H9 (cell line): ENCODE measurements around the gene PIK3C3. TPM values are rescaled to one million over a fixed set of nuclear protein-coding genes. Genes with fewer than 3 reads are reported as not detected.
"Not testable (repeated sequence)": the region's sequence is repeated elsewhere in the genome, so short reads cannot be mapped to it uniquely, and the experiment has no call there.

ENCODE experiments used
- DNase-seq: peaks from one replicate; pipeline ENCODE4 v3.0.0-alpha.2; 2017
- H2AFZ ChIP-seq: one replicate; pipeline ENCODE4 v1.6.1; 2013; ENCODE audit warnings: mild to moderate bottlenecking, low read length, control low read depth, moderate library complexity
- H2AK5ac ChIP-seq: 2 replicates; pipeline ENCODE4 v1.6.1; 2013; ENCODE audit warnings: low read length, control low read depth, mixed read lengths; ENCODE audit not compliant: insufficient read length
- H2BK120ac ChIP-seq: one replicate; pipeline ENCODE4 v1.6.1; 2013; ENCODE audit warnings: low read depth, mild to moderate bottlenecking, low read length, control low read depth, inconsistent platforms; ENCODE audit not compliant: poor library complexity, severe bottlenecking
- H2BK12ac ChIP-seq: 2 replicates; pipeline ENCODE4 v1.6.1; 2013; ENCODE audit warnings: low read length, control low read depth, mixed read lengths, low read depth; ENCODE audit not compliant: insufficient read length
- H2BK15ac ChIP-seq: 2 replicates; pipeline ENCODE4 v1.6.1; 2013; ENCODE audit warnings: low read depth, low read length, control low read depth
- H2BK20ac ChIP-seq: one replicate; pipeline ENCODE4 v1.6.1; 2013; ENCODE audit warnings: low read depth, mild to moderate bottlenecking, low read length, control low read depth, inconsistent platforms; ENCODE audit not compliant: poor library complexity, severe bottlenecking
- H2BK5ac ChIP-seq: 2 replicates; pipeline ENCODE4 v1.6.1; 2013; ENCODE audit warnings: low read length, control low read depth, mixed read lengths; ENCODE audit not compliant: insufficient read length
- H3K14ac ChIP-seq: 2 replicates; pipeline ENCODE4 v1.6.1; 2013; ENCODE audit warnings: low read length, control low read depth; ENCODE audit not compliant: insufficient read depth
- H3K18ac ChIP-seq: 2 replicates; pipeline ENCODE4 v1.6.1; 2013; ENCODE audit warnings: low read depth, mild to moderate bottlenecking, mixed read lengths, low read length, control low read depth; ENCODE audit not compliant: insufficient read length
- H3K23ac ChIP-seq: 2 replicates; pipeline ENCODE4 v1.6.1; 2013; ENCODE audit warnings: low read length, control low read depth, mixed read lengths, low read depth; ENCODE audit not compliant: insufficient read length
- H3K23me2 ChIP-seq: 2 replicates; pipeline ENCODE4 v1.6.1; 2013; ENCODE audit warnings: low read depth, mild to moderate bottlenecking, mixed read lengths, low read length, control low read depth; ENCODE audit not compliant: insufficient read length, poor library complexity, severe bottlenecking
- H3K27ac ChIP-seq: 2 replicates; pipeline ENCODE4 v1.5.1; 2013; ENCODE audit warnings: low read length, control low read depth, mixed read lengths, low read depth; ENCODE audit not compliant: insufficient read length
- H3K27me3 ChIP-seq: 2 replicates; pipeline ENCODE4 v1.6.1; 2013; ENCODE audit warnings: low read length, control low read depth, inconsistent platforms; ENCODE audit not compliant: insufficient read depth
- H3K4ac ChIP-seq: 2 replicates; pipeline ENCODE4 v1.6.1; 2013; ENCODE audit warnings: low read depth, mild to moderate bottlenecking, control low read depth, inconsistent platforms, low read length, moderate library complexity
- H3K4me1 ChIP-seq: 2 replicates; pipeline ENCODE4 v1.6.1; 2013; ENCODE audit warnings: low read length, control low read depth, inconsistent platforms; ENCODE audit not compliant: insufficient read depth
- H3K4me2 ChIP-seq: 2 replicates; pipeline ENCODE4 v1.6.1; 2013; ENCODE audit warnings: low read length, control low read depth, mixed read lengths; ENCODE audit not compliant: insufficient read length, insufficient read depth
- H3K56ac ChIP-seq: 2 replicates; pipeline ENCODE4 v1.6.1; 2013; ENCODE audit warnings: low read depth, mild to moderate bottlenecking, mixed read lengths, low read length, control low read depth; ENCODE audit not compliant: insufficient read length
- H3K79me1 ChIP-seq: 2 replicates; pipeline ENCODE4 v1.6.1; 2013; ENCODE audit warnings: low read depth, mild to moderate bottlenecking, moderate library complexity, low read length, control low read depth, inconsistent platforms; ENCODE audit not compliant: insufficient read depth, poor library complexity, severe bottlenecking
- H3K79me2 ChIP-seq: 2 replicates; pipeline ENCODE4 v1.6.1; 2013; ENCODE audit warnings: low read length, control low read depth, inconsistent platforms; ENCODE audit not compliant: insufficient read depth
- H3K9ac ChIP-seq: 2 replicates; pipeline ENCODE4 v1.6.1; 2013; ENCODE audit warnings: low read length, control low read depth, mixed read lengths; ENCODE audit not compliant: insufficient read length; ENCODE audit errors: extremely low read depth
- H3K9me3 ChIP-seq: one replicate; pipeline ENCODE4 v1.6.1; 2013; ENCODE audit warnings: low read depth, low read length, inconsistent platforms; ENCODE audit not compliant: control insufficient read depth
- H3T11ph ChIP-seq: one replicate; pipeline ENCODE4 v1.6.1; 2013; ENCODE audit warnings: mild to moderate bottlenecking, low read length, control low read depth, inconsistent platforms
- H4K20me1 ChIP-seq: one replicate; pipeline ENCODE4 v1.6.1; 2013; ENCODE audit not compliant: control insufficient read depth, insufficient read length, insufficient read depth
- H4K5ac ChIP-seq: 2 replicates; pipeline ENCODE4 v1.6.1; 2013; ENCODE audit warnings: low read depth, mild to moderate bottlenecking, mixed read lengths, low read length, control low read depth; ENCODE audit not compliant: insufficient read length
- H4K8ac ChIP-seq: replicated peaks from 2 replicates; pipeline ENCODE4 v1.6.1; 2013; ENCODE audit warnings: low read length, control low read depth, mixed read lengths, low read depth; ENCODE audit not compliant: insufficient read length
- H4K91ac ChIP-seq: 2 replicates; pipeline ENCODE4 v1.6.1; 2013; ENCODE audit warnings: low read depth, mild to moderate bottlenecking, moderate library complexity, mixed read lengths, low read length, control low read depth; ENCODE audit not compliant: insufficient read length
- H3K27ac Mint-ChIP-seq, 3 experiments: 2 replicates in 2 of 3; 3 replicates in 1 of 3; pipeline ENCODE4 v1.8.0; 2020 to 2021; ENCODE audit warnings: mixed read lengths in 3 of 3, mild to moderate bottlenecking in 1 of 3, moderate library complexity in 1 of 3
- H3K27me3 Mint-ChIP-seq: 2 replicates; pipeline ENCODE4 v1.8.0; 2021; ENCODE audit warnings: low read depth, mild to moderate bottlenecking, moderate library complexity, mixed read lengths
- H3K36me3 Mint-ChIP-seq, 3 experiments: 2 replicates in 2 of 3; 3 replicates in 1 of 3; pipeline ENCODE4 v1.8.0; 2020 to 2021; ENCODE audit warnings: low read depth in 3 of 3, mixed read lengths in 3 of 3; ENCODE audit not compliant: insufficient read depth in 1 of 3
- H3K4me1 Mint-ChIP-seq, 2 experiments: 2 replicates each; pipeline ENCODE4 v1.8.0; 2020; ENCODE audit warnings: mixed read lengths in 2 of 2
- H3K4me3 Mint-ChIP-seq, 2 experiments: 2 replicates in 1 of 2; 3 replicates in 1 of 2; pipeline ENCODE4 v1.8.0; 2020 to 2021; ENCODE audit warnings: mild to moderate bottlenecking in 2 of 2, mixed read lengths in 2 of 2, moderate library complexity in 1 of 2
- H3K9me3 Mint-ChIP-seq, 2 experiments: 2 replicates in 1 of 2; 3 replicates in 1 of 2; pipeline ENCODE4 v1.8.0; 2020; ENCODE audit warnings: mild to moderate bottlenecking in 2 of 2, mixed read lengths in 2 of 2, moderate library complexity in 1 of 2
- CTCF ChIP-seq: fragments of 200-600 bp; sonication (generic); conservative IDR thresholded peaks from 3 replicates; pipeline ENCODE4 v1.8.0; 2021; ENCODE audit warnings: antibody characterized with exemption, mild to moderate bottlenecking
- WGBS: extraction: QIAGEN DNeasy Blood & Tissue Kit; methylation state at CpG from one replicate; pipeline ENCODE4 v1.1.7; 2013; ENCODE audit warnings: missing lambda C conversion rate, low lambda C conversion rate, mixed read lengths; ENCODE audit not compliant: insufficient read length; ENCODE audit errors: extremely low coverage; 5-methylcytosine and 5-hydroxymethylcytosine counted together
- total RNA-seq: library from RNA; stranded (reverse); gene quantifications from 2 replicates; pipeline ENCODE4 v1.2.1, GENCODE V29; 2021

The PIK3C3 gene
- total RNA-seq, 1 experiment from 2014 or later: 48.8 TPM

- H3K18ac ChIP-seq: no peak overlapping the region
- no peaks in the 10 kb centered on the region for H4K20me1 ChIP-seq
- no peak overlapping the region for H4K91ac ChIP-seq
- no peak overlapping the region for H4K5ac ChIP-seq
- H3K14ac ChIP-seq: no peak overlapping the region
- H3K27ac ChIP-seq: no peak overlapping the region
- no peaks in the 10 kb centered on the region for H3K79me1 ChIP-seq
- H3T11ph ChIP-seq: no peak overlapping the region
- no peak overlapping the region for H2BK120ac ChIP-seq
- H2BK20ac ChIP-seq: no peak overlapping the region
- Mint-ChIP-seq H3K27ac (no peak overlapping the region), H3K4me1 (peaks cover 0 to 2% of the 10 kb centered on the region in 2 experiments; a peak in 1 of 4 replicates), H3K36me3 (peaks cover 4 to 29% (median 21%) of the 10 kb centered on the region in 3 experiments; a peak in 6 of 7 replicates), H3K9me3 (no peaks in the 10 kb centered on the region), H3K27me3 (no peaks in the 10 kb centered on the region), H3K4me3 (no peak overlapping the region)
- H3K4me2 ChIP-seq: no peak overlapping the region
- H2BK15ac ChIP-seq: no peak overlapping the region
- no peak overlapping the region for H2AFZ ChIP-seq
- no peak for DNase-seq
- no peak overlapping the region for H3K23ac ChIP-seq
- no peak overlapping the region for H2AK5ac ChIP-seq
- no peak overlapping the region for H3K9ac ChIP-seq
- no peak overlapping the region for H3K4ac ChIP-seq
- H3K9me3 ChIP-seq: no peaks in the 10 kb centered on the region
- H3K27me3 ChIP-seq: no peaks in the 10 kb centered on the region
- H4K8ac ChIP-seq: no peak overlapping the region
- no peak overlapping the region for H2BK5ac ChIP-seq
- no peaks in the 10 kb centered on the region for H3K79me2 ChIP-seq
- H3K23me2 ChIP-seq: no peaks in the 10 kb centered on the region
- TF ChIP-seq CTCF: no peak
- no CpG with 5 or more reads among the region's 2 CpGs for WGBS
- H2BK12ac ChIP-seq: no peak overlapping the region
- H3K4me1 ChIP-seq: no peaks in the 10 kb centered on the region
- H3K56ac ChIP-seq: no peak overlapping the region
Observed at GRCh38 chr18:42048158-42048557, 93.1 kb downstream of the PIK3C3 start.

GRCh38 chr18:42049536-42049935, 94.5 kb downstream of the PIK3C3 start:
- H4K91ac ChIP-seq, H2BK15ac ChIP-seq, H3K56ac ChIP-seq, H3K27ac ChIP-seq, H3K79me2 ChIP-seq, H3K4me1 ChIP-seq, H2BK5ac ChIP-seq, H3K23me2 ChIP-seq, H2BK120ac ChIP-seq, H4K20me1 ChIP-seq, H3K4me1 Mint-ChIP-seq, H3K9ac ChIP-seq, H3K9me3 ChIP-seq, H3K9me3 Mint-ChIP-seq, H2BK20ac ChIP-seq, H3K27ac Mint-ChIP-seq, H3K18ac ChIP-seq, H2AK5ac ChIP-seq, H2AFZ ChIP-seq, H3K14ac ChIP-seq, H3K27me3 Mint-ChIP-seq, H3K4ac ChIP-seq, H3K27me3 ChIP-seq, DNase-seq, H3K4me3 Mint-ChIP-seq, H3T11ph ChIP-seq, H4K5ac ChIP-seq, H3K4me2 ChIP-seq, H2BK12ac ChIP-seq, H3K23ac ChIP-seq, H3K79me1 ChIP-seq, H4K8ac ChIP-seq: not testable (repeated sequence)
- peaks cover 0 to 22% (median 12%) of the 10 kb centered on the region in 3 experiments; a peak in 5 of 7 replicates for H3K36me3 Mint-ChIP-seq
- no CpG with 5 or more reads among the region's 15 CpGs for WGBS
